Endothelial cell of hepatic sinusoid (primary cell): ENCODE results near the gene MYRIP.

Experiments
- in situ Hi-C: cut with HindIII; loops from 2 replicates; pipeline ENCODE4 v1.10.0; 2017; ENCODE audit warnings: low sequenced_read_pairs

Gene MYRIP

GRCh38 chr3:40223856-40224255 lies 414.4 kb downstream of the MYRIP start:
- in situ Hi-C loops = no loop called here

GRCh38 chr3:40224796-40225515 lies 415.5 kb downstream of the MYRIP start:
- in situ Hi-C loops = no loop called here

- in situ Hi-C loops = no loop called here
Measured at GRCh38 chr3:40226636-40227035, 417.2 kb downstream of the MYRIP start.

GRCh38 chr3:40228792-40229350 lies 419.5 kb downstream of the MYRIP start:
- in situ Hi-C loops = no loop called here

- in situ Hi-C loops = no loop called here
Measured at GRCh38 chr3:40229386-40229785, 420.0 kb downstream of the MYRIP start.

GRCh38 chr3:40229963-40230362 lies 420.6 kb downstream of the MYRIP start:
- in situ Hi-C loops = no loop called here

- in situ Hi-C loops = no loop called here
Measured at GRCh38 chr3:40230382-40230781, 421.0 kb downstream of the MYRIP start.

- in situ Hi-C loops = no loop called here
Measured at GRCh38 chr3:40232626-40233025, 423.2 kb downstream of the MYRIP start.

GRCh38 chr3:40237159-40237558 lies 427.8 kb downstream of the MYRIP start:
- in situ Hi-C loops = no loop called here

GRCh38 chr3:40237889-40238571 lies 428.6 kb downstream of the MYRIP start:
- in situ Hi-C loops = no loop called here

GRCh38 chr3:40240921-40241320 lies 431.5 kb downstream of the MYRIP start:
- in situ Hi-C loops = no loop called here

- in situ Hi-C loops = no loop called here
Measured at GRCh38 chr3:40242216-40242615, 432.8 kb downstream of the MYRIP start.

GRCh38 chr3:40242638-40243037 lies 433.2 kb downstream of the MYRIP start:
- in situ Hi-C loops = no loop called here

GRCh38 chr3:40243056-40243455 lies 433.6 kb downstream of the MYRIP start:
- in situ Hi-C loops = no loop called here

- in situ Hi-C loops = no loop called here
Measured at GRCh38 chr3:40247714-40248454, 438.5 kb downstream of the MYRIP start.

GRCh38 chr3:40248591-40248990 lies 439.2 kb downstream of the MYRIP start:
- in situ Hi-C loops = no loop called here

GRCh38 chr3:40249168-40249567 lies 439.8 kb downstream of the MYRIP start:
- in situ Hi-C loops = no loop called here

GRCh38 chr3:40254491-40254890 lies 445.1 kb downstream of the MYRIP start:
- in situ Hi-C loops = no loop called here

- in situ Hi-C loops = no loop called here
Measured at GRCh38 chr3:40254891-40255290, 445.5 kb downstream of the MYRIP start.

GRCh38 chr3:40255532-40255931 lies 446.1 kb downstream of the MYRIP start:
- in situ Hi-C loops = no loop called here

- in situ Hi-C loops = no loop called here
Measured at GRCh38 chr3:40258064-40258463, 448.7 kb downstream of the MYRIP start.

GRCh38 chr3:40258555-40258954 lies 449.1 kb downstream of the MYRIP start:
- in situ Hi-C loops = no loop called here
